ENCODE results near the gene REV3L. TPM values are rescaled to one million over a fixed set of nuclear protein-coding genes. Genes with fewer than 3 reads are reported as not detected.

Gene REV3L
- total and polyA plus RNA-seq, 2 donors, result 33.8 to 132 TPM

- no peaks in the 10 kb centered on the region for H3K4me1 ChIP-seq (ENCODE audit: insufficient read depth)
- WGBS, result 73% methylated on average over 2 of the region's 2 CpGs
- no peak overlapping the region for H3K4me3 ChIP-seq (ENCODE audit: low read depth, low read length)
- H3K36me3 ChIP-seq (ENCODE audit: insufficient read depth), result no peaks in the 10 kb centered on the region
- no peak overlapping the region for H3K27ac ChIP-seq (ENCODE audit: low read depth)
- DNase-seq (ENCODE audit: extremely low spot score), result no peak
Observed at GRCh38 chr6:111470991-111471390, 12.0 kb downstream of the REV3L start.

- Histone ChIP-seq H3K4me1 (ENCODE audit: insufficient read depth) (no peaks in the 10 kb centered on the region), H3K27ac (ENCODE audit: low read depth) (no peak overlapping the region), H3K4me3 (ENCODE audit: low read depth, low read length) (no peak overlapping the region), H3K36me3 (ENCODE audit: insufficient read depth) (no peaks in the 10 kb centered on the region)
- 89% methylated on average over 5 of the region's 5 CpGs for WGBS
- no peak for DNase-seq (ENCODE audit: extremely low spot score)
Observed at GRCh38 chr6:111469543-111469942, 13.5 kb downstream of the REV3L start.

GRCh38 chr6:111468329-111469012 is 14.5 kb downstream of the REV3L start:
- WGBS, result 77% methylated on average over 5 of the region's 5 CpGs
- DNase-seq (ENCODE audit: extremely low spot score), result no peak
- H3K4me3 ChIP-seq (ENCODE audit: low read depth, low read length), result no peak overlapping the region
- no peaks in the 10 kb centered on the region for H3K4me1 ChIP-seq (ENCODE audit: insufficient read depth)
- no peaks in the 10 kb centered on the region for H3K36me3 ChIP-seq (ENCODE audit: insufficient read depth)
- H3K27ac ChIP-seq (ENCODE audit: low read depth), result no peak overlapping the region

GRCh38 chr6:111464184-111464583 is 18.8 kb downstream of the REV3L start:
- DNase-seq (ENCODE audit: extremely low spot score), result no peak
- no peaks in the 10 kb centered on the region for H3K36me3 ChIP-seq (ENCODE audit: insufficient read depth)
- WGBS, result 80% methylated on average over 1 of the region's 1 CpG
- no peak overlapping the region for H3K27ac ChIP-seq (ENCODE audit: low read depth)
- no peak overlapping the region for H3K4me3 ChIP-seq (ENCODE audit: low read depth, low read length)
- H3K4me1 ChIP-seq (ENCODE audit: insufficient read depth), result no peaks in the 10 kb centered on the region

- Histone ChIP-seq H3K4me1 (ENCODE audit: insufficient read depth) (no peaks in the 10 kb centered on the region), H3K27ac (ENCODE audit: low read depth) (peak overlapping the region; percentile 52), H3K4me3 (ENCODE audit: low read depth, low read length) (no peak overlapping the region), H3K36me3 (ENCODE audit: insufficient read depth) (no peaks in the 10 kb centered on the region)
- DNase-seq (ENCODE audit: extremely low spot score), result no peak
- 62% methylated on average over 7 of the region's 7 CpGs for WGBS
Observed at GRCh38 chr6:111462770-111463391, 20.1 kb downstream of the REV3L start.

GRCh38 chr6:111461860-111462259 is 21.2 kb downstream of the REV3L start:
- Histone ChIP-seq H3K36me3 (ENCODE audit: insufficient read depth) (no peaks in the 10 kb centered on the region), H3K27ac (ENCODE audit: low read depth) (no peak overlapping the region), H3K4me3 (ENCODE audit: low read depth, low read length) (no peak overlapping the region), H3K4me1 (ENCODE audit: insufficient read depth) (no peaks in the 10 kb centered on the region)
- DNase-seq (ENCODE audit: extremely low spot score), result no peak

GRCh38 chr6:111458670-111459232 is 24.3 kb downstream of the REV3L start:
- Histone ChIP-seq H3K36me3 (ENCODE audit: insufficient read depth) (no peaks in the 10 kb centered on the region), H3K4me1 (ENCODE audit: insufficient read depth) (peaks cover under 1% of the 10 kb centered on the region), H3K4me3 (ENCODE audit: low read depth, low read length) (no peak overlapping the region), H3K27ac (ENCODE audit: low read depth) (no peak overlapping the region)
- no peak for DNase-seq (ENCODE audit: extremely low spot score)

- H3K27ac ChIP-seq (ENCODE audit: low read depth), result no peak overlapping the region
- no peak overlapping the region for H3K4me3 ChIP-seq (ENCODE audit: low read depth, low read length)
- H3K36me3 ChIP-seq (ENCODE audit: insufficient read depth), result no peaks in the 10 kb centered on the region
- 12% methylated on average over 2 of the region's 2 CpGs for WGBS
- H3K4me1 ChIP-seq (ENCODE audit: insufficient read depth), result peaks cover 1% of the 10 kb centered on the region
- no peak for DNase-seq (ENCODE audit: extremely low spot score)
Observed at GRCh38 chr6:111456208-111456607, 26.8 kb downstream of the REV3L start.

GRCh38 chr6:111450636-111451035 is 32.4 kb downstream of the REV3L start:
- H3K36me3 ChIP-seq (ENCODE audit: insufficient read depth), result no peaks in the 10 kb centered on the region
- no peak for DNase-seq (ENCODE audit: extremely low spot score)
- peaks cover 1% of the 10 kb centered on the region for H3K4me1 ChIP-seq (ENCODE audit: insufficient read depth)
- WGBS, result 63% methylated on average over 2 of the region's 2 CpGs
- H3K27ac ChIP-seq (ENCODE audit: low read depth), result no peak overlapping the region
- no peak overlapping the region for H3K4me3 ChIP-seq (ENCODE audit: low read depth, low read length)

- 95% methylated on average over 7 of the region's 7 CpGs for WGBS
- Histone ChIP-seq H3K36me3 (ENCODE audit: insufficient read depth) (no peaks in the 10 kb centered on the region), H3K4me3 (ENCODE audit: low read depth, low read length) (no peak overlapping the region), H3K4me1 (ENCODE audit: insufficient read depth) (peaks cover 2% of the 10 kb centered on the region), H3K27ac (ENCODE audit: low read depth) (no peak overlapping the region)
- DNase-seq (ENCODE audit: extremely low spot score), result no peak
Observed at GRCh38 chr6:111450087-111450486, 32.9 kb downstream of the REV3L start.

GRCh38 chr6:111449129-111449528 is 33.9 kb downstream of the REV3L start:
- Histone ChIP-seq H3K4me1 (ENCODE audit: insufficient read depth) (peaks cover 3% of the 10 kb centered on the region), H3K36me3 (ENCODE audit: insufficient read depth) (no peaks in the 10 kb centered on the region), H3K27ac (ENCODE audit: low read depth) (no peak overlapping the region), H3K4me3 (ENCODE audit: low read depth, low read length) (no peak overlapping the region)
- DNase-seq (ENCODE audit: extremely low spot score), result no peak
- WGBS, result 70% methylated on average over 4 of the region's 4 CpGs

- WGBS, result 74% methylated on average over 5 of the region's 5 CpGs
- Histone ChIP-seq H3K36me3 (ENCODE audit: insufficient read depth) (no peaks in the 10 kb centered on the region), H3K27ac (ENCODE audit: low read depth) (no peak overlapping the region), H3K4me1 (ENCODE audit: insufficient read depth) (peaks cover 1% of the 10 kb centered on the region), H3K4me3 (ENCODE audit: low read depth, low read length) (no peak overlapping the region)
- DNase-seq (ENCODE audit: extremely low spot score), result no peak
Observed at GRCh38 chr6:111447051-111447450, 36.0 kb downstream of the REV3L start.

- Histone ChIP-seq H3K27ac (ENCODE audit: low read depth) (no peak overlapping the region), H3K36me3 (ENCODE audit: insufficient read depth) (peaks cover 2% of the 10 kb centered on the region), H3K4me1 (ENCODE audit: insufficient read depth) (peaks cover 1% of the 10 kb centered on the region), H3K4me3 (ENCODE audit: low read depth, low read length) (no peak overlapping the region)
- no peak for DNase-seq (ENCODE audit: extremely low spot score)
Observed at GRCh38 chr6:111445861-111446267, 37.2 kb downstream of the REV3L start.

GRCh38 chr6:111444794-111445193 is 38.2 kb downstream of the REV3L start:
- no peak for DNase-seq (ENCODE audit: extremely low spot score)
- 96% methylated on average over 5 of the region's 5 CpGs for WGBS
- Histone ChIP-seq H3K4me1 (ENCODE audit: insufficient read depth) (peaks cover 1% of the 10 kb centered on the region), H3K4me3 (ENCODE audit: low read depth, low read length) (no peak overlapping the region), H3K36me3 (ENCODE audit: insufficient read depth) (peaks cover 2% of the 10 kb centered on the region), H3K27ac (ENCODE audit: low read depth) (no peak overlapping the region)

Measured in urinary bladder (tissue), 4 donors.